ENCODE data around the gene KTN1.

DNA sequence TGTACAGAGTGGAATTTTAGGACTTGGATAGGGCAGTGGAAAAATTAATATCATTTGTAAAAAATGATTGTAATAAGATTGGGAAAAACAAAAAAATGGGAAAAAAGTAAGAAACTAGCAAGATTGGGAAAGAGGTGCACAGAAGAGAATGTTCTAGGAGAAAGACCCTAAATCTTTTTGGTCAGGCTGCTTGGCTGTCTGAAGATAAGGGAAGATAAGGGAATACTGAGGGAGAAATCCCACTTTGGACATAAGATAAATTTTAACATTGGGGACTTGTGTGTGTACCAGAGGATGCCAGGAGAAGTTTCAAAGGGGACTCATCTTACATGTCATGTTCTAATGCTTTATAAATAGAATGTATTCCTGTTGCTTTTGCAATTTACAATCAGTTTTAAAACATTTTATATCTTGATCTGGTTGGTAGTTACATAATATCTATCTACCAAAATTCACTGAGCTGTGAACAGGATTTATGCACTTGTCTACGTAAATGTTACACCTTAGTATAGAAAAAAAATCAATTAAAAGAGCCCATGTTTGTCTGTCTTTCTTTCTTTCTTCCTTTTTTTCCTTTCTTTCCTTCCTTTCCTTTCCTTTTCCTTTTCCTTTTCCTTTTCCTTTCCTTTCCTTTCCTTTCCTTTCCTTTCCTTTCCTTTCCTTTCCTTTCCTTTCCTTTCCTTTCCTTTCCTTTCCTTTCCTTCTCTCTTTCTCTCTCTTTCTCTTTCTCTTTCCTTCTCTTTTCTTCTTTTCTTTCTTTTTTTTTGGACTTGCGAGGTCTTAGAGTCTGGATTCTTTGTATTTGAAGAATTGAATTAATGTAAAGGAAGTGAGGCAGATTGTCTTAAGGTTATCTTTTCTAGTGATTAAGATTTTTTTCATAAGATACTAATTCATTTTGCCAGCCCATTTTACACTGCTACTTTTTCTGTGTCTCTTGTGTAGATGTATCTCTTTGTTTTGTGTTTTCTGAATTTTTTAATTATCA, 66.1 kb downstream of the KTN1 start:
- TF ChIP-seq, protein P1, sequence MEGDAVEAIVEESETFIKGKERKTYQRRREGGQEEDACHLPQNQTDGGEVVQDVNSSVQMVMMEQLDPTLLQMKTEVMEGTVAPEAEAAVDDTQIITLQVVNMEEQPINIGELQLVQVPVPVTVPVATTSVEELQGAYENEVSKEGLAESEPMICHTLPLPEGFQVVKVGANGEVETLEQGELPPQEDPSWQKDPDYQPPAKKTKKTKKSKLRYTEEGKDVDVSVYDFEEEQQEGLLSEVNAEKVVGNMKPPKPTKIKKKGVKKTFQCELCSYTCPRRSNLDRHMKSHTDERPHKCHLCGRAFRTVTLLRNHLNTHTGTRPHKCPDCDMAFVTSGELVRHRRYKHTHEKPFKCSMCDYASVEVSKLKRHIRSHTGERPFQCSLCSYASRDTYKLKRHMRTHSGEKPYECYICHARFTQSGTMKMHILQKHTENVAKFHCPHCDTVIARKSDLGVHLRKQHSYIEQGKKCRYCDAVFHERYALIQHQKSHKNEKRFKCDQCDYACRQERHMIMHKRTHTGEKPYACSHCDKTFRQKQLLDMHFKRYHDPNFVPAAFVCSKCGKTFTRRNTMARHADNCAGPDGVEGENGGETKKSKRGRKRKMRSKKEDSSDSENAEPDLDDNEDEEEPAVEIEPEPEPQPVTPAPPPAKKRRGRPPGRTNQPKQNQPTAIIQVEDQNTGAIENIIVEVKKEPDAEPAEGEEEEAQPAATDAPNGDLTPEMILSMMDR (IDR thresholded peaks at IDR 0.05): no peak
- TF ChIP-seq EZH2 (IDR thresholded peaks at IDR 0.05) (no peak), EZH2phosphoT487 (IDR thresholded peaks at IDR 0.05) (no peak)

All from neural progenitor cell (in vitro differentiated cells).